Measurements from ENCODE around the gene PMEL. TPM values are rescaled to one million over a fixed set of nuclear protein-coding genes. Genes with fewer than 3 reads are reported as not detected.

PMEL gene
- total and polyA plus RNA-seq, 2 of the 8 experiments (the other 6 are each of a cell fraction or from before 2014, with no cell fraction given) = 120 to 382 TPM

DNA sequence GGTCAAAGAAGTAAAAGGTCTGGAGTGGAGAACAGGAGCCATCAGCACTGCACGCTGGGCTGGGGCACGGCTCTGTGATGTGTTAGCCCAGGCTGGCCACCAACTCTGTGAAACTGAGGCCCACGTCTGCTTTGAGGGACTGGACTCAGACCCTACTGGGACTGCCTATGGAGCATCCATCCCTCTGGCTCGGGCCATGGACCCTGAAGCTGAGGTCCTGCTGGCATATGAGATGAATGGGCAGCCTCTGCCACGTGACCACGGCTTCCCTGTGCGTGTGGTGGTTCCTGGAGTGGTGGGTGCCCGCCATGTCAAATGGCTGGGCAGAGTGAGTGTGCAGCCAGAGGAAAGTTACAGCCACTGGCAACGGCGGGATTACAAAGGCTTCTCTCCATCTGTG is 38.4 kb upstream of the PMEL start:
- H3K36me3 ChIP-seq (ENCODE audit: control insufficient read depth in 2 of 4, insufficient read depth in 4 of 4, low read length in 3 of 4) = peaks cover 0 to 20% (median 5%) of the 10 kb centered on the region in 4 experiments; a peak in 5 of 8 replicates
- no peak overlapping the region; the same call in 1 of the 2 replicates for H4K8ac ChIP-seq (ENCODE audit: extremely low read depth, insufficient read depth, low read length)
- H2BK20ac ChIP-seq (ENCODE audit: low read length) = no peak overlapping the region
- no peak overlapping the region for H3K14ac ChIP-seq (ENCODE audit: insufficient read length)
- no peaks in the 10 kb centered on the region for H3K9me3 ChIP-seq (ENCODE audit: insufficient read depth in 2 of 2, low read depth in 1 of 2, low read length in 1 of 2)
- no peak overlapping the region for H3K56ac ChIP-seq (replicated peaks; ENCODE audit: insufficient read length, low read depth, low read length)
- no peaks in the 10 kb centered on the region for H3K27me3 ChIP-seq (replicated peaks in 1 of 4; ENCODE audit: control insufficient read depth in 3 of 4, extremely low read depth in 1 of 4, insufficient read depth in 3 of 4, low read length in 3 of 4)
- no peak overlapping the region for H2BK12ac ChIP-seq (ENCODE audit: low read depth, low read length)
- H2AK5ac ChIP-seq (ENCODE audit: low read depth, low read length) = no peak overlapping the region
- CTCF ChIA-PET (ENCODE audit: partially characterized antibody) = interaction anchor here (0.8 to 1.3 kb wide), 2 partner anchors 25 to 69 kb away, joined by 3 read pairs; no protein-coding TSS in a partner anchor
- 95% methylated on average over 10 of the region's 10 CpGs; no CpG with 5 or more reads in 1 of the 2 experiments for WGBS, 2 experiments (ENCODE audit: extremely low coverage in 1 of 2, insufficient coverage in 1 of 2, insufficient read length in 1 of 2, insufficient replicate concordance in 2 of 2, low coverage in 1 of 2, low lambda C conversion rate in 2 of 2, missing lambda C conversion rate in 1 of 2)
- no peaks in the 10 kb centered on the region; a peak in 1 of 4 replicates for H3K79me2 ChIP-seq (ENCODE audit: control insufficient read depth in 1 of 2, insufficient read depth in 2 of 2, low read length in 2 of 2)
- no peak overlapping the region for H4K91ac ChIP-seq (replicated peaks; ENCODE audit: insufficient read length, low read length)
- peaks cover 2% of the 10 kb centered on the region; the same call in 1 of the 2 replicates for H3K79me1 ChIP-seq (ENCODE audit: low read depth, low read length)
- no peak overlapping the region for H2BK15ac ChIP-seq (ENCODE audit: low read length)
- H3K27ac ChIP-seq (ENCODE audit: low read depth, low read length) = no peak overlapping the region
- no peak overlapping the region for H2BK5ac ChIP-seq (ENCODE audit: low read depth, low read length)
- no peak overlapping the region for H3K4ac ChIP-seq (replicated peaks; ENCODE audit: insufficient read length, low read depth, low read length)
- H3K18ac ChIP-seq (ENCODE audit: extremely low read depth, low read length) = no peak overlapping the region
- H2BK120ac ChIP-seq (replicated peaks; ENCODE audit: low read depth, low read length) = no peak overlapping the region
- H3K4me1 ChIP-seq (replicated peaks in 1 of 4; ENCODE audit: control insufficient read depth in 3 of 4, insufficient read depth in 4 of 4, low read length in 3 of 4) = peaks cover 0 to 4% (median 2%) of the 10 kb centered on the region in 4 experiments; a peak in 3 of 7 replicates
- POLR2A ChIA-PET (ENCODE audit: partially characterized antibody) = no interaction called here
- no peak overlapping the region for H3K9ac ChIP-seq (replicated peaks in 1 of 4; ENCODE audit: extremely low read depth in 1 of 4, low read depth in 3 of 4, low read length in 3 of 4)
- no peak overlapping the region for H4K5ac ChIP-seq (ENCODE audit: insufficient read length, low read depth, low read length)
- no peak overlapping the region for H3K23ac ChIP-seq (ENCODE audit: insufficient read length)
- no peak overlapping the region for H3K4me3 ChIP-seq (ENCODE audit: extremely low read depth in 1 of 4, insufficient read depth in 2 of 4, low read depth in 3 of 4, low read length in 4 of 4)
- DNase-seq (ENCODE audit: low read depth in 1 of 2, low spot score in 2 of 2) (no peak), FAIRE-seq (no peak)
- H4K20me1 ChIP-seq (replicated peaks in 1 of 2; ENCODE audit: control insufficient read depth in 1 of 2, insufficient read depth in 2 of 2, low read length in 2 of 2) = no peaks in the 10 kb centered on the region
- H3K4me2 ChIP-seq (ENCODE audit: insufficient read depth in 1 of 2, low read depth in 2 of 2, low read length in 2 of 2) = no peak overlapping the region
- no peak overlapping the region for H2AFZ ChIP-seq (ENCODE audit: low read length)
- H3K23me2 ChIP-seq (ENCODE audit: low read depth, low read length) = peaks cover 9% of the 10 kb centered on the region
- TF ChIP-seq FOSL1 (IDR thresholded peaks at IDR 0.05; ENCODE audit: insufficient read depth, low read depth, low read length) (no peak), SIX5 (IDR thresholded peaks at IDR 0.05; ENCODE audit: low read depth, low read length) (no peak), TCF12 (IDR thresholded peaks at IDR 0.05; ENCODE audit: low read depth, low read length) (no peak), SRF (IDR thresholded peaks at IDR 0.05; ENCODE audit: low read depth, low read length) (no peak), CHD2 (IDR thresholded peaks at IDR 0.05; ENCODE audit: low read length) (no peak), PHF8 (conservative IDR thresholded peaks at IDR 0.05; ENCODE audit: low read depth, low read length) (no peak), SIN3A (conservative IDR thresholded peaks at IDR 0.05 in 1 of 2, IDR thresholded peaks at IDR 0.05 in 1 of 2; ENCODE audit: low read depth in 1 of 2, low read length in 2 of 2) (no peak), CEBPB (IDR thresholded peaks at IDR 0.05; ENCODE audit: low read depth, low read length) (no peak), BCL11A (IDR thresholded peaks at IDR 0.05; ENCODE audit: low read depth in 2 of 2, low read length in 2 of 2) (no peak), POLR2A (IDR thresholded peaks at IDR 0.05; ENCODE audit: control extremely low read depth in 1 of 2, low read depth in 2 of 2, low read length in 2 of 2) (no peak), EGR1 (IDR thresholded peaks at IDR 0.05; ENCODE audit: borderline replicate concordance, low read depth, low read length) (no peak), ASH2L (IDR thresholded peaks at IDR 0.05; ENCODE audit: low read length) (no peak), TBP (IDR thresholded peaks at IDR 0.05; ENCODE audit: low read depth, low read length) (no peak), EZH2 (IDR thresholded peaks at IDR 0.05; ENCODE audit: low read depth, low read length, severe bottlenecking) (no peak), CTBP2 (IDR thresholded peaks at IDR 0.05; ENCODE audit: borderline replicate concordance, insufficient read depth, insufficient read length, low read length) (no peak)

All from H1 (cell line).